Activated T-cell treated with anti-CD3 and anti-CD28 coated beads, Interleukin-2, amount 50 U/mL, for 48 hours (primary cell): ENCODE measurements around the gene ABCC5.
"Not testable (repeated sequence)": the region's sequence is repeated elsewhere in the genome, so short reads cannot be mapped to it uniquely, and the experiment has no call there.

Experiments
- DNase-seq, 2 experiments: peaks; one replicate each; pipeline ENCODE4 v3.0.0-alpha.2; 2020

Gene ABCC5

DNA sequence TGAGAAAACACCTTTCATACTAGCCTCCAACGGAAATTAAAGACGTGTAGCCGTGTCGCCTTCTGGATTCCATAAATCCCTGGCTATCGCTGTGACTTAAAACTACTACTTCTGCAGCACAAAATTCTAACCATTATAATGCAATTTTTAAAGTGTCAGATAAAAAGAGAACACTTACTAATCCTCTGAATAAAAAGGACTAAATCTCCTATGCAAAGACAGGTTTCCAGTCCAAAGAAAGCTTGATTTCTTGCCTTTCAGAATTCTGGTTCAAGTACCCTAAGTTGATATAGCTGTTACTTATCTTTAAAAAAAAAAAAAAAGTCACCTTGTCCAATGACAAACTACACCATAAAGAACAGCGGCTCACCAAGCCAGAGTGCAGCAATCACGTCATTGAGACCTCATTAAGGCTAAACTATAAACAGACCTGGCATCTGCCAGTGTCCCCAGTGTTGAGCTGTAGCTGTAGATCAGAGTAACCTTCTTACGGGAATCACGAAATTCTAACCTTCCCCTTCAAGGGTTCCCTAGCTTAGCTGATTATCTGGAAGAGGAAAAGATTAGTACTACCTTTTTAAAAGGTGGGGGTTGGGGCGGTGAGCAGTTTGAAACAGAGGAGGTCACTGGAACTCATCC is 2.2 kb downstream of the ABCC5 start:
- DNase-seq, result no peak

DNA sequence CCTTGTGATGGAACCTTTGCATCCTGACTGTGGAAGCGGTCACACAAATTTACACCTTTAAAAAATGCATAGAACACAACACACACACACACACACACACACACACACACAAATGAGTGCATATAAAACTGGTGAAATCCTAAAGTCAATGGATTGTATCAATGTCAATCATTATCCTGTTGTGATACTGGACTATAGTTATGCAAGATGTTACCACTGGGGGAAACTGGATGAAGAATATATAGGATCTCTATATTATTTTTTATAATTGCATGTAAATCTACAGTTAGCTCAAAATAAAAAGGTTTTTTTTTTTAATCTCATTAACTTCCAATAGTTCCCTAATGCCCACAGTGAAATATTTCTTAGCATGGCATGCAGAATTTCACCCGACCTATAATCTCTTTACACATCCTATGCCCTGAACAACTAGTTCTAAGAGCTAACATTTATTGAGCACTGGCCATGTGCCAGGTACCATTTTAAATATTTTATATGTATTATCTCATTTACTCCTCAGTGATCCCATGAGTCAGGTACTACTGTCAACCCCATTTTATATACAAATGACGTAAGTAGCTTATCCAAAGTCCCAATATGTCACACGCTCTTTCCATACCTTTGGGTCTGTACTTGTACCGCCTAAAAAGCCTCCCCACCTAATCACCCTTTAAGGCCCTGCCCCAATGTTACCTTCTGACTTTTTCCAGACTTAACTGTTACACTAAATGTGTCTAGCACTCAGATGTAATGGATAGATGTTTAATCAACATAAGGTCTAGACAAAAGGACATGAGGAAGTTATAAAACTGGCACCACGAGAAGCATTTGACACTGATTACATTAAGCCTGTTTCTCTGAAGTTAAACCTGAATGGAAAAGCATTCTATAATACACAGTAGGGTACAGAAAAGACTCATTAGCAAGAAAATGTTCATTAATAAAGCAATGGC is 5.5 kb downstream of the ABCC5 start:
- no peak for DNase-seq

DNA sequence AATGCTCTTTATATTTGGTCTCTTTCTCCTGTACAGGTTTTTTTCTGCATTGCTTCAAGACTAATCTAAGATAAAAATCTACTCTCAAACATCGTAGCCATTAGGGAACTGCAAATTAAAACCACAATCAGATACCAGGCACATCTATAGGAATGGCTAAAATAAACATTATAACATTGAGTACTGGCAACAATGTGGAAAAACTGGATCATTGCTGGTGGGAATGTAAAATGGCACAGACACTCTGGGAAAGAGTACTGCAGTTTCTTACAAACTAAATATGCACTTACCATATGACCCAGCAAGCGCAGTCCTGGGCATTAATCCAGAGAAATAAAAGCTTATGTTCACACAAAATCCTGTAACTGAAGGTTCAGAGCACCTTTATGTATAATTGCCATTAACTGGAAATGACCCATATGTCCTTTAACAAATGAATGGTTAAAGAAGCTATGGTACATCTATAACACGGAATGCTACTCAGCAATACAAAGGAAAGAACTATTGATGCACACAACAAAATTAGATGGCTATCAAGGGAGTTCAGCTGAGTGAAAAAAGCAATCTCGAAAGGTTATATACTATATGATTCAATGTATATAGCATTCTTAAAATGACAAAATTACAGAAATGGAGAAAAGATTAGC is 6.3 kb downstream of the ABCC5 start:
- no peak for DNase-seq

GRCh38 chr3:184008161-184008560 is 9.5 kb downstream of the ABCC5 start:
- DNase-seq, result no peak

- not testable (repeated sequence) for DNase-seq
These were observed 10.4 kb downstream of the ABCC5 start for GRCh38 chr3:184007143-184007813.

- peak in 1 of 2 experiments; percentile 31 for DNase-seq
These were observed 11.7 kb downstream of the ABCC5 start for GRCh38 chr3:184005941-184006507.

DNA sequence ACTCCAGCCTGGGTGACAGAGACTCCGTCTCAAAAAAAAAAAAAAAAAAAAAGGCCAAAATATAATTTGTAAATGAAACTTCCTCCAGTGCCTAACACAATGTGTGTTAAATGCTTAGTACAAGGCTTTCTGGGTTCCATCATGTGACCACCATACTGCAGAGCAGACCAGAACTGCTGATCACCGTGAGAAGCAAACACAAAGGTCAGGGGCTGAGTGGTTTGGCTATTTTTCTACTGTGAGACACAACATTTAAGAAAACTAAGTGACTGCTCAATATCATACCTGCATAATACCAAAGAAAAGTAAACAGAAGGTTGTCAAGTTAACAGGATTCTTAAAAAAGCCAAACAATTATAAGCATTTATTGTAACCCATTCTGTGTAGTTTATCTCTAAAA is 13.2 kb downstream of the ABCC5 start:
- no peak for DNase-seq

GRCh38 chr3:184003187-184003967 is 14.3 kb downstream of the ABCC5 start:
- DNase-seq, result no peak

DNA sequence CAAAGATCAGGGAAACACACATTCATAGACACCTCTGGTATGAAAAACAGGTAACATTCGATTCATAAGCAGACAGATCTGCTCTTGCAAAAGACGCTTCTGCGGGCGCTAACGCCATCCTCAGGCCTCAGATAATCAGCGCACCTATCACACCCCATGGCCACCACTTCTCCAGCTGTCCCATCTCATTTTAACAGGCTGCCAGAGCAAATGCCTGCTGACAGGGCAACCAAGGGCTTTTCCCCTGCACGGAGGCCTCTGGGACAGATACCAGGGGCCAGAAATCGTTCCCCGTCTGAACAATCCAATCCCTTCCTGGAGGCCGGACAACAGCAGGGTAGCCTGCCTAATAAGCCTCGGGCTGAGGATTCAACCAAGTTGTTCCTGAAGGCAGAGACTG is 15.2 kb downstream of the ABCC5 start:
- no peak for DNase-seq

DNA sequence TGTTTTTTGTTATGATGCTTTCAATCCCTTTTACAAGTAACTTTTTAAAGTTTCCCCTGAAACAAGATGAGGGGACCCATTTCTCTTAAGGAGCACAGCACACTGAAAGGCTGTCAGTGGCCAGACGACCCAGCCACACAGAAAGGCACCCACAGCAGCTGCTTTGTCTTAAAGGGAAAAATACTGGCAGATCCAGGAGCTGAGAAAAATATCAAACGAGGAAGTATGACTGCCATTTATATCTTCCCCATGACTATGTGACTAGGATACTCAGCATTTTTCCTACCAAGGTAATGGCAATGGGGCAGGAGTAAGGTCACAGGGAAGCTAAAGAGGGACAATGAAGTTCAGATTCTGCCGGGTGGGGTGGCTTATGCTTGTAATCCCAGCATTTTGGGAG is 15.9 kb downstream of the ABCC5 start:
- DNase-seq, result no peak

DNA sequence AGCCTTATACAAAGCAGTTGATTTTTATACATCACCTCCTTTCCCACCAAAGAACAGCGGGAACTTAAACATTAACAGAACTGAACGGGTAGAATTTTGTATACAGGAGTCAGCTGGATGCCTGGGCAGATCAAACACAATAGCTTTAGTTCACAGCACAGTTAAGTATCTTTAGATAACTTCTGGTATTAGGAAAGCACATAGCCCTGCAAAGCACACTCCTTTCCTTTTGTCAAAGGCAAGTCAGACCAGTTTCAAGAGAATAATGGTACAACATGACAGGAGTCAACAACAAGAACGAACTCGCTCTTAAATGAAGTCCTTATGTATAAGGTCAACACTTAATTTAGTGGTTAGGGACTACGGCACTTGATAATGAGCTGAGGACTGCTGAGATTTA is 26.3 kb downstream of the ABCC5 start:
- DNase-seq, result no peak

GRCh38 chr3:183988216-183988790 is 29.4 kb downstream of the ABCC5 start:
- DNase-seq, result no peak

DNA sequence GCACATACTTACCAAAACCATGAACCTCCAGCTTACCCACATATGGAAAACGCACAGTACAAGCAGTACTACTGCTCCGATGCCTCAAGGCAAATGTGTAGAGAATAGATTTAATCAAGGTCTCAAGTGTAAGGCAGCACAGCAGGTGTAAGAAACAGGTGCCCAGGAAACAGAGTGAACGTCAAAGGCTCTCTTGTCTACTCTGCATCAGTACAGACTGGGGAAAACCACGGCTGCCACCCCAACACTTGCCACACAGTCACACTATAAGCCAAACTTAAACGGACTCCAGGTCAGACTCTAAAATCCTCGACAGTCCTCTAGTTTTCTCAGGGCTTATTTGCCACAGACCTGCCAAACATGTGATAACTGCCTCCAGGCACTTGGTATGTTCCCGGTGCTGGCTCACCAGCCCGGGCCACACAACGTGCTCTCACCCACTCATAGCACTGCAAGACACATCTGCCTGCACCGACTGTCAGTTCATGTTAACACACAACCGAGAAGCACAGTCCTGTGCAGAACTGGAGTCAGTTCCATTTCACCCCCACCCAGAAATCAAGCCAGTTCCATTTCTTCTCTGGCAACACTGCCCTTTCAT is 30.6 kb downstream of the ABCC5 start:
- DNase-seq, result no peak

- DNase-seq, result no peak
These were observed 32.6 kb downstream of the ABCC5 start for GRCh38 chr3:183984749-183985729.

DNA sequence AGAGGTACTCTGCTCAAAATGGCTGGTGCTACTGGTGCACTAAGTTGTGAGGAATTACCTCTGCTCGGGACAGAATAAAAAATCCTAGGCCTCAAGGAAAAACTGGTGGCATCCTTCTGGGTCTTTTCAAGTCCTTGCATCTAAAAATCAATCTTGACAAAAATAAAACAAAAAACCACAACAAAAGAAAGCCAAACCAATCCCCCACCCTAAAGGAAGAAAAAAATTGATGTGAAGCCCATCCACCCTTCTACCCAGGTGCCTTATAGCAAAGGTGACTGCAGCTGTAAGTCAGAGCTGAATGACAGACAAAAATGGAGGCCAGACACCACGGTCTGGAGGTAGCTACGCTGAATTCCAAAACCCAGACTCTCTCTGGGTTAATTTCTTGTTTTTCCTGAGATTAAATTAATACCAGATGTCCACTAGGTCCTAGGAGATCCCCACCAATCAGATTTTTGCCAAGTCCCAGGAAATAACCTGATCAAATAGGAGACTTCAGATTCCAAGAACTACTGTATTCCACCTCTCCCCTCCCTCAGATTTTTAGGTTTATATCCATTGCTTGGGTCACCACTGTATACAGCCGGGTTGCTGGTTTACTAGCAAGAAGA is 33.5 kb downstream of the ABCC5 start:
- DNase-seq, result no peak

DNA sequence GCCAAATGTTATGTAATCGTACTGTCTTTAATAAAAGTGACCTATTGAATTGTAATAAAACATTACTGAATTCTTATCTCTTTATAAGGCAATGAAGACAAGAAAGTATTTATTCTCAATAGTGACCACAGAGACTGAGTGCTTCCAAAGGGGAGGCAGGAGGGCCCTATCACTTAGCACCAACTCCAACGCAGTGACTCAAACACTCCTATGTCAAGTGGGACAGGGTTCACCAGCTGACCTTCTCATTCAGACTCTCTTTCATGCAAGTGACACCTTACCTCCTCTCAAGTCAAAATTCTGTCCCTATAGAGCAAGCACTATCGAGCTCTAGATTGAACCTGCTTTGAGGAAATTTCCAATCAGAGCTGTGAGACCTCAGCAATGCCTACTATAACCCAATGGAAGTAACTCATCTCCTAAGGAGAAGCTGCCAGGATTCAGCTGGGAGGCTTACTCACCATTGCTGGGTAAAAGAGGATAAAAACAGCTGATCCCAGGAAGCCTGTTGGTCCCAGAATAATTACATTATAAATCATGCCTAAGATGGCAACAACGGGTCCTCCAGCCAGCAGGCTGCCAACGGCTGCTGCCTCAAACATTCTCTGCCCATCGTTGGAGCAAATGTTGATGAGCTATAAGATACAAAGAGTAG is 35.6 kb downstream of the ABCC5 start:
- no peak for DNase-seq

- DNase-seq, result no peak
These were observed 37.3 kb downstream of the ABCC5 start for GRCh38 chr3:183980403-183980802.

DNA sequence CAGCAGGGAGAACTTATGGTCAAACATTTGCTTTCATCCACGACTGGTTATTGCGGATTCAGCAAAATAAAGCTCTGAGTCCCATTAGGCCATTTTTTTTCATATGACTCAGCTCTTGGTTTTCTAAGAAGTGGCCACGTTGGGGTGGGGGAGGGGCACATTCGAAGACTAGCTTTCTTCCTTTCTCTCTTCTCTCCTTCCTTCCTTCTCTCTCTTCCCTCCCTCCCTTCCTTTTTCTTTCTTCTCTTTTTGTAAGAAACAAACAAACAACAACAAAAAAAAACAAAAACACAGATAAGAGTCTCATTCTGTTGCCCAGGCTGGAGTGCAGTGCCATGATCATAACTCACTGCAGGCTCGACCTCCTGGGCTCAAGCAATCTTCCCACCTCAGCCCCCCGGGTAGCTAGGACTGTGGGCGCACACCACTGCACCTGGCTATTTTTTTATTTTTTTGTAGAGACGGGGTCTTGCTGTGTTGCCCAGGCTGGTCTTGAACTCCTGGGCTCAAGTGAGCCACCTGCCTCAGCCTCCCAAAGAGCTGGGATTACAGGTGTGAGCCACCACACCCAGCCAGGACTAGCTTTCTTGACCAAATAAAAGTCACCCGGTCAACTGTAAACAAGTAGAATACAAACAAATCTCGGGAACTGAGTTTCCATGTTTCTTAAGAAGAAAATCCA is 41.6 kb downstream of the ABCC5 start:
- no peak for DNase-seq
